Mucosa of stomach (tissue), 1 donor: ENCODE measurements around the gene FBRSL1.

Experiments
- H3K27me3 ChIP-seq: one replicate; pipeline ENCODE4 v1.7.0; 2013; ENCODE audit warnings: mild to moderate bottlenecking, low read length; ENCODE audit not compliant: control insufficient read depth, insufficient read depth
- H3K36me3 ChIP-seq: one replicate; pipeline ENCODE4 v1.7.0; 2013; ENCODE audit warnings: low read length; ENCODE audit not compliant: control insufficient read depth, insufficient read depth
- H3K4me1 ChIP-seq: one replicate; pipeline ENCODE4 v1.7.0; 2013; ENCODE audit warnings: mild to moderate bottlenecking, low read length; ENCODE audit not compliant: control insufficient read depth, insufficient read depth
- H3K4me3 ChIP-seq: one replicate; pipeline ENCODE4 v1.7.0; 2013; ENCODE audit warnings: low read length
- H3K9ac ChIP-seq: one replicate; pipeline ENCODE4 v1.7.0; 2013; ENCODE audit warnings: mild to moderate bottlenecking, low read length, moderate library complexity
- H3K9me3 ChIP-seq: one replicate; pipeline ENCODE4 v1.7.0; 2013; ENCODE audit warnings: mild to moderate bottlenecking, low read length, moderate library complexity; ENCODE audit not compliant: control insufficient read depth
- donor health status: Pancreatic carcinoma.

FBRSL1 gene

GRCh38 chr12:132448463-132448820, 41.5 kb upstream of the FBRSL1 start:
- no peaks in the 10 kb centered on the region for H3K9me3 ChIP-seq
- H3K9ac ChIP-seq: no peak overlapping the region
- H3K4me3 ChIP-seq: no peak overlapping the region
- peaks cover 11% of the 10 kb centered on the region for H3K4me1 ChIP-seq
- peaks cover 30% of the 10 kb centered on the region for H3K27me3 ChIP-seq
- H3K36me3 ChIP-seq: no peaks in the 10 kb centered on the region

GRCh38 chr12:132449565-132450417, 40.2 kb upstream of the FBRSL1 start:
- Histone ChIP-seq H3K9me3 (no peaks in the 10 kb centered on the region), H3K9ac (no peak overlapping the region), H3K27me3 (peaks cover 30% of the 10 kb centered on the region), H3K4me1 (peaks cover 11% of the 10 kb centered on the region), H3K36me3 (no peaks in the 10 kb centered on the region), H3K4me3 (no peak overlapping the region)

GRCh38 chr12:132450418-132451171, 39.4 kb upstream of the FBRSL1 start:
- Histone ChIP-seq H3K9me3 (no peaks in the 10 kb centered on the region), H3K4me1 (peaks cover 7% of the 10 kb centered on the region), H3K36me3 (no peaks in the 10 kb centered on the region), H3K4me3 (no peak overlapping the region), H3K27me3 (peaks cover 30% of the 10 kb centered on the region), H3K9ac (no peak overlapping the region)

GRCh38 chr12:132451172-132451835, 38.6 kb upstream of the FBRSL1 start:
- no peaks in the 10 kb centered on the region for H3K4me1 ChIP-seq
- H3K9ac ChIP-seq: no peak overlapping the region
- no peaks in the 10 kb centered on the region for H3K9me3 ChIP-seq
- H3K4me3 ChIP-seq: no peak overlapping the region
- H3K36me3 ChIP-seq: no peaks in the 10 kb centered on the region
- peaks cover 27% of the 10 kb centered on the region for H3K27me3 ChIP-seq

GRCh38 chr12:132451836-132452195, 38.1 kb upstream of the FBRSL1 start:
- Histone ChIP-seq H3K9ac (no peak overlapping the region), H3K4me3 (no peak overlapping the region), H3K9me3 (no peaks in the 10 kb centered on the region), H3K4me1 (no peaks in the 10 kb centered on the region), H3K27me3 (peaks cover 32% of the 10 kb centered on the region), H3K36me3 (no peaks in the 10 kb centered on the region)

- no peak overlapping the region for H3K9ac ChIP-seq
- H3K4me3 ChIP-seq: no peak overlapping the region
- no peaks in the 10 kb centered on the region for H3K36me3 ChIP-seq
- H3K27me3 ChIP-seq: peaks cover 34% of the 10 kb centered on the region
- no peaks in the 10 kb centered on the region for H3K9me3 ChIP-seq
- no peaks in the 10 kb centered on the region for H3K4me1 ChIP-seq
Measured at GRCh38 chr12:132452596-132453350, 37.2 kb upstream of the FBRSL1 start.

- no peak overlapping the region for H3K4me3 ChIP-seq
- no peaks in the 10 kb centered on the region for H3K36me3 ChIP-seq
- no peak overlapping the region for H3K9ac ChIP-seq
- peaks cover 34% of the 10 kb centered on the region for H3K27me3 ChIP-seq
- no peaks in the 10 kb centered on the region for H3K9me3 ChIP-seq
- H3K4me1 ChIP-seq: no peaks in the 10 kb centered on the region
Measured at GRCh38 chr12:132453361-132454192, 36.4 kb upstream of the FBRSL1 start.

- Histone ChIP-seq H3K27me3 (peaks cover 37% of the 10 kb centered on the region), H3K4me1 (no peaks in the 10 kb centered on the region), H3K4me3 (no peak overlapping the region), H3K9ac (no peak overlapping the region), H3K36me3 (no peaks in the 10 kb centered on the region), H3K9me3 (no peaks in the 10 kb centered on the region)
Measured at GRCh38 chr12:132454193-132454932, 35.6 kb upstream of the FBRSL1 start.

- H3K9ac ChIP-seq: no peak overlapping the region
- peaks cover 35% of the 10 kb centered on the region for H3K27me3 ChIP-seq
Measured at GRCh38 chr12:132454933-132455418, 35.0 kb upstream of the FBRSL1 start.

GRCh38 chr12:132455565-132455964, 34.4 kb upstream of the FBRSL1 start:
- Histone ChIP-seq H3K36me3 (no peaks in the 10 kb centered on the region), H3K27me3 (peaks cover 29% of the 10 kb centered on the region), H3K9me3 (no peaks in the 10 kb centered on the region)

More at GRCh38 chr12:132454933-132455418, 35.0 kb upstream of the FBRSL1 start:
- Histone ChIP-seq H3K4me3 (no peak overlapping the region), H3K4me1 (no peaks in the 10 kb centered on the region), H3K9me3 (no peaks in the 10 kb centered on the region), H3K36me3 (no peaks in the 10 kb centered on the region)

More at GRCh38 chr12:132455565-132455964, 34.4 kb upstream of the FBRSL1 start:
- Histone ChIP-seq H3K4me3 (no peak overlapping the region), H3K9ac (no peak overlapping the region), H3K4me1 (no peaks in the 10 kb centered on the region)
